Measurements from ENCODE around the gene SERPINA4.

The SERPINA4 gene

DNA sequence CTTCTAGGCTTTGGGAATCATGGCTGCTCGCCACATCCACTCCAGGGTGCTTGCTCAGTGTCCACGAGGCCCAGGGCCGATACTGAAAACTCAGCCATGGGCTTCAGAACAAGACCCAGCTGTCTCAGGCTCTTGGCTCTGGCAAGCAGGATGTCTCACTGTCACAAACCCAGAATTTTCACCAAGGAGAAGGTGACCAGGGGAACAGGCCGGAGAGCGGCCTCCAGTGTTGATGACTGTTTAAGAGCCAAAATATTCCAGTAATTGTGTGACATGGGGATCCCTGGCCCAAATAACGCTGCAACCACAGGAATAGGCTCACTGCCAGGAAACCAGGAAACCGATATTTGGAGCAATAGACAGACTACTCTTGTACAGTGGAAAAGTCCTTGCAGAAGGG is 10.2 kb downstream of the SERPINA4 start:
- TF ChIP-seq TAF1 (IDR thresholded peaks at IDR 0.05; ENCODE audit: borderline replicate concordance, insufficient read depth, low read length) (no peak), SIN3A (IDR thresholded peaks at IDR 0.05; ENCODE audit: borderline replicate concordance, insufficient read depth, low read length) (no peak), FOXP2 (optimal IDR thresholded peaks at IDR 0.05; ENCODE audit: borderline replicate concordance, extremely low read depth, extremely low read length, insufficient read depth) (no peak), POLR2AphosphoS5 (IDR thresholded peaks at IDR 0.05; ENCODE audit: low read depth, low read length) (no peak)
- TF ChIP-seq, protein P1, sequence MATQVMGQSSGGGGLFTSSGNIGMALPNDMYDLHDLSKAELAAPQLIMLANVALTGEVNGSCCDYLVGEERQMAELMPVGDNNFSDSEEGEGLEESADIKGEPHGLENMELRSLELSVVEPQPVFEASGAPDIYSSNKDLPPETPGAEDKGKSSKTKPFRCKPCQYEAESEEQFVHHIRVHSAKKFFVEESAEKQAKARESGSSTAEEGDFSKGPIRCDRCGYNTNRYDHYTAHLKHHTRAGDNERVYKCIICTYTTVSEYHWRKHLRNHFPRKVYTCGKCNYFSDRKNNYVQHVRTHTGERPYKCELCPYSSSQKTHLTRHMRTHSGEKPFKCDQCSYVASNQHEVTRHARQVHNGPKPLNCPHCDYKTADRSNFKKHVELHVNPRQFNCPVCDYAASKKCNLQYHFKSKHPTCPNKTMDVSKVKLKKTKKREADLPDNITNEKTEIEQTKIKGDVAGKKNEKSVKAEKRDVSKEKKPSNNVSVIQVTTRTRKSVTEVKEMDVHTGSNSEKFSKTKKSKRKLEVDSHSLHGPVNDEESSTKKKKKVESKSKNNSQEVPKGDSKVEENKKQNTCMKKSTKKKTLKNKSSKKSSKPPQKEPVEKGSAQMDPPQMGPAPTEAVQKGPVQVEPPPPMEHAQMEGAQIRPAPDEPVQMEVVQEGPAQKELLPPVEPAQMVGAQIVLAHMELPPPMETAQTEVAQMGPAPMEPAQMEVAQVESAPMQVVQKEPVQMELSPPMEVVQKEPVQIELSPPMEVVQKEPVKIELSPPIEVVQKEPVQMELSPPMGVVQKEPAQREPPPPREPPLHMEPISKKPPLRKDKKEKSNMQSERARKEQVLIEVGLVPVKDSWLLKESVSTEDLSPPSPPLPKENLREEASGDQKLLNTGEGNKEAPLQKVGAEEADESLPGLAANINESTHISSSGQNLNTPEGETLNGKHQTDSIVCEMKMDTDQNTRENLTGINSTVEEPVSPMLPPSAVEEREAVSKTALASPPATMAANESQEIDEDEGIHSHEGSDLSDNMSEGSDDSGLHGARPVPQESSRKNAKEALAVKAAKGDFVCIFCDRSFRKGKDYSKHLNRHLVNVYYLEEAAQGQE (IDR thresholded peaks at IDR 0.05; ENCODE audit: insufficient read depth in 1 of 2, low read depth in 2 of 2, low read length in 2 of 2) = no peak

DNA sequence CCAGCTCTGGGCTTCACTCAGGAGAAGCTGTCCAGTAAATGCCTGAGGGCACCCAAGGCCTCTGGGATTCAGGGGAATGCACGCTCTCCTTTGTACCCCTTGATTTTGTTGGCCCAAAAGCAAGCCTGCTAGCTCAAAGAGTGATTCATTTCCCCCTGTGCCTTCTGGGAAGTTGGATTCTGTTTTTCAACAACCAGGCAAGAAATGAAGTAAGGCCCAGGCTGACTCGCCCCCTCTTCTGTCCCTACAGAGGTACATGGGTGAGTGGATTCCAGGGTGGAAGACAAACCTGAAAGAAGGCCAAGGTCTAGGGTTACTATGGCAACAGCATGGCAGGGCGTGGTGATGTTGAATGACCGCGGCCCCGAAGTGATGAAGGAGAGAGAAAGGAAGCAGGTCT is 10.7 kb downstream of the SERPINA4 start:
- TF ChIP-seq SIN3A (IDR thresholded peaks at IDR 0.05; ENCODE audit: borderline replicate concordance, insufficient read depth, low read length) (no peak), POLR2AphosphoS5 (IDR thresholded peaks at IDR 0.05; ENCODE audit: low read depth, low read length) (no peak), FOXP2 (optimal IDR thresholded peaks at IDR 0.05; ENCODE audit: borderline replicate concordance, extremely low read depth, extremely low read length, insufficient read depth) (no peak), TAF1 (IDR thresholded peaks at IDR 0.05; ENCODE audit: borderline replicate concordance, insufficient read depth, low read length) (no peak)
- TF ChIP-seq, protein P1 (IDR thresholded peaks at IDR 0.05; ENCODE audit: insufficient read depth in 1 of 2, low read depth in 2 of 2, low read length in 2 of 2) = no peak

DNA sequence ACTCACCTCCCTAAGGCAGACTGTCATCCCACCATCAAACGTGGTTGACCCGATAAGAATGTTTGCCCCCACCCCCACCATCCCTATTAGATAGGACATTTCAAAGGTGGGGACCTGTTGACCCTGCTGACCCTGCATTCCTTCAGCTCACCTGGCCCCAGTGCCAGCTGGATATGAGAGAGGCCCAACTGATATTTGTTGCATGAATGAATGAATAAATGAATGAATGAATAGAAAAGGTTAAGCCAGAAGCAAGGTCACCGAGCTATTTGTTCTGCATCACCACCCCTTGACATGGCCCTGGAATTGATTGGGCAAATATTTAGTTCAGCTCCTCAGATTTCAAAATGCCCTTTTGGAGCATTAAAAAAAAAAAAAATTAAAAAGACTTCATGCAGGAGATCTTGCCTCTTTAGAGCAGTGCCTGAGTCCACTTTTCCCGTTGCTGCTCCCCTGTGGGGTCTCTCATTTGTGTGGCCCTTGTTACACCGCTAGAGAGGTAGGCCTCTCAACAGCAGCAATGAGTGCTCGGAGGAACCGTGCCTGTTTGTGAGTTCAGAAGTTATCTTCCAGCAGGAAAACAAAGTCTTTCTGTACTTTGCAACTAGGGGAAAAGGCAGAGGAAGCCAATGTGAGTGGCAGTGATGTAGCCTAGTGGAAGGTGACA is 11.5 kb downstream of the SERPINA4 start:
- TF ChIP-seq SIN3A (IDR thresholded peaks at IDR 0.05; ENCODE audit: borderline replicate concordance, insufficient read depth, low read length) (no peak), FOXP2 (optimal IDR thresholded peaks at IDR 0.05; ENCODE audit: borderline replicate concordance, extremely low read depth, extremely low read length, insufficient read depth) (no peak), POLR2AphosphoS5 (IDR thresholded peaks at IDR 0.05; ENCODE audit: low read depth, low read length) (no peak), TAF1 (IDR thresholded peaks at IDR 0.05; ENCODE audit: borderline replicate concordance, insufficient read depth, low read length) (no peak)
- TF ChIP-seq, protein P1 (IDR thresholded peaks at IDR 0.05; ENCODE audit: insufficient read depth in 1 of 2, low read depth in 2 of 2, low read length in 2 of 2) = no peak

DNA sequence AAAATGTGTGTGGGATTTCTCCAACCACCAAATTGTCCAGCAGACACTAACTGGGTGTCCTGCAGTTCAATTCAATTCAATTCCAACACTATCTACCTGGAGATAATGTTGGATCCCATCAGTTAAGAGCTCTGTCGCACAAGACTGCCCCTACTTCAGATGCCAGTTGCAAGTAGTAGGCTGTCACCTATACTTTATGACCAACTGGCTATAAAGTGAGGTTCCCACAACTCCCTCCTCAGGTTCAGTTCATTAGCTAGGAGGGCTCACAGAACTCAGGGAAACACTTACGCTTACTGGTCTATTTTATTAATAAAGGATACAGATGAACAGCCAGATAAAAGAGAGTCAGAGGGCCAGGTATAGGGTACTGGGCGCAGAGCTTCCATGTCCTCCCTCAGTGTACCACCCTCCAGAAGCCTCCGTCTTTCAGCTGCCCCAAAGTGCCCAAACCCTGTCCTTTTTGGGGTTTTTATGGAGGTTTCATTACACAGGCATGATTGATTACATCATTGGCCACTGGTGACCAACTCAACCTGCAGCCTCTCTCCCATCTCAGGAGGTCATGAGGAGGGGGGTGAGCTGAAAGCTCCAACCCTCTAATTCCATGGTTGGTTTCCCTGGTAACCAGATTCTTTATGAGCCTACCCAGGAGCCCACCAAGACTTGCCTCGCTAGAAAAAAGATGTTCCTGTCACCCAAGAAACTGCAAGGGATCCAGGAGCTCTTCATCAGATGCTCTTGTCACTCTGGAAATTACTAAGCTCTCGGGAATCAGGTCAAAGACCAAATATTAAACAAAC is 12.4 kb downstream of the SERPINA4 start:
- TF ChIP-seq TAF1 (IDR thresholded peaks at IDR 0.05; ENCODE audit: borderline replicate concordance, insufficient read depth, low read length) (no peak), POLR2AphosphoS5 (IDR thresholded peaks at IDR 0.05; ENCODE audit: low read depth, low read length) (no peak), FOXP2 (optimal IDR thresholded peaks at IDR 0.05; ENCODE audit: borderline replicate concordance, extremely low read depth, extremely low read length, insufficient read depth) (no peak), SIN3A (IDR thresholded peaks at IDR 0.05; ENCODE audit: borderline replicate concordance, insufficient read depth, low read length) (no peak)
- TF ChIP-seq, protein P1 (IDR thresholded peaks at IDR 0.05; ENCODE audit: insufficient read depth in 1 of 2, low read depth in 2 of 2, low read length in 2 of 2) = no peak

Measured in PFSK-1 (cell line).